H1 (cell line): Measurements from ENCODE around the gene TBC1D9B. TPM values are rescaled to one million over a fixed set of nuclear protein-coding genes. Genes with fewer than 3 reads are reported as not detected.

Experiments
- CTCF ChIA-PET: fragments of 300-600 bp; sonication (Branson Sonifier 250); formaldehyde crosslinking; loops from one replicate; lab custom pipeline; 2021; ENCODE audit not compliant: partially characterized antibody; lab: Charles Lee
- POLR2A ChIA-PET: fragments of 300-600 bp; sonication (Branson Sonifier 250); formaldehyde crosslinking; loops from one replicate; lab custom pipeline; 2021; ENCODE audit warnings: inconsistent platforms; ENCODE audit not compliant: partially characterized antibody; lab: Charles Lee
- DNase-seq, 2 experiments: peaks; one replicate each; pipeline versions ENCODE4 v3.0.0 to v3.0.0-alpha.2; 2010 to 2022; ENCODE audit warnings: low spot score in 2 of 2, low read depth in 1 of 2, mixed read lengths in 1 of 2
- FAIRE-seq: peaks from 2 replicates; lab custom pipeline; 2011; peaks lifted over from hg19 to GRCh38; lab: Jason Lieb, UNC
- H2AFZ ChIP-seq: 2 replicates; pipeline ENCODE4 v1.8.1; 2012; ENCODE audit warnings: low read length, inconsistent platforms
- H2AK5ac ChIP-seq: 2 replicates; pipeline ENCODE4 v1.6.1; 2013; ENCODE audit warnings: low read depth, low read length
- H2BK120ac ChIP-seq: replicated peaks from 2 replicates; pipeline ENCODE3; 2013; ENCODE audit warnings: low read depth, low read length, inconsistent platforms
- H2BK12ac ChIP-seq: 2 replicates; pipeline ENCODE4 v1.6.1; 2013; ENCODE audit warnings: low read depth, low read length
- H2BK15ac ChIP-seq: 2 replicates; pipeline ENCODE4 v1.6.1; 2013; ENCODE audit warnings: low read length
- H2BK20ac ChIP-seq: 2 replicates; pipeline ENCODE4 v1.6.1; 2013; ENCODE audit warnings: low read length
- H2BK5ac ChIP-seq: 2 replicates; pipeline ENCODE4 v1.6.1; 2013; ENCODE audit warnings: low read depth, low read length
- H3K14ac ChIP-seq: 2 replicates; pipeline ENCODE4 v1.6.1; 2013; ENCODE audit warnings: inconsistent platforms; ENCODE audit not compliant: insufficient read length
- H3K18ac ChIP-seq: 2 replicates; pipeline ENCODE4 v1.6.1; 2013; ENCODE audit warnings: low read length; ENCODE audit errors: extremely low read depth
- H3K23ac ChIP-seq: 2 replicates; pipeline ENCODE4 v1.6.1; 2013; ENCODE audit warnings: inconsistent platforms; ENCODE audit not compliant: insufficient read length
- H3K23me2 ChIP-seq: 2 replicates; pipeline ENCODE4 v1.6.1; 2013; ENCODE audit warnings: low read depth, low read length
- H3K27ac ChIP-seq: 2 replicates; pipeline ENCODE4 v1.6.1; 2011; ENCODE audit warnings: low read depth, low read length, inconsistent platforms
- H3K27me3 ChIP-seq, 4 experiments: replicated peaks in 1 of 4; 1 replicate in 1 of 4; 2 replicates in 3 of 4; pipeline versions ENCODE4 v1.6.1 to v1.8.1; 2011 to 2013; ENCODE audit warnings: low read length in 3 of 4, mild to moderate bottlenecking in 3 of 4, inconsistent platforms in 2 of 4, mixed read lengths in 2 of 4, moderate library complexity in 1 of 4; ENCODE audit not compliant: control insufficient read depth in 3 of 4, insufficient read depth in 3 of 4; ENCODE audit errors: extremely low read depth in 1 of 4
- H3K36me3 ChIP-seq, 4 experiments: 2 replicates each; pipeline versions ENCODE4 v1.6.1 to v1.8.1; 2011 to 2013; ENCODE audit warnings: mild to moderate bottlenecking in 4 of 4, low read length in 3 of 4, moderate library complexity in 2 of 4, control low read depth in 1 of 4, inconsistent platforms in 1 of 4; ENCODE audit not compliant: insufficient read depth in 4 of 4, control insufficient read depth in 2 of 4
- H3K4ac ChIP-seq: replicated peaks from 2 replicates; pipeline ENCODE3; 2013; ENCODE audit warnings: low read length, low read depth, mixed read lengths, inconsistent platforms; ENCODE audit not compliant: insufficient read length
- H3K4me1 ChIP-seq, 4 experiments: replicated peaks in 1 of 4; 1 replicate in 1 of 4; 2 replicates in 3 of 4; pipeline versions ENCODE4 v1.6.1 to v1.8.1; 2011 to 2013; ENCODE audit warnings: low read length in 3 of 4, inconsistent platforms in 2 of 4, mixed read lengths in 1 of 4; ENCODE audit not compliant: insufficient read depth in 4 of 4, control insufficient read depth in 3 of 4
- H3K4me2 ChIP-seq, 2 experiments: 2 replicates each; pipeline versions ENCODE4 v1.6.1 to v1.8.1; 2011 to 2013; ENCODE audit warnings: low read depth in 2 of 2, low read length in 2 of 2, control low read depth in 1 of 2, inconsistent platforms in 1 of 2, mild to moderate bottlenecking in 1 of 2; ENCODE audit not compliant: insufficient read depth in 1 of 2
- H3K4me3 ChIP-seq, 4 experiments: fragments of 200-600, 300-600 bp in 1 of 4; sonication (generic), shearing (Covaris generic), sonication (Bioruptor Twin) in 1 of 4; 2 replicates each; pipeline versions ENCODE4 v1.5.1 to v1.8.1; 2011 to 2016; ENCODE audit warnings: low read length in 4 of 4, low read depth in 3 of 4, control low read depth in 2 of 4, inconsistent platforms in 2 of 4, mild to moderate bottlenecking in 2 of 4, mixed read lengths in 1 of 4, moderate library complexity in 1 of 4; ENCODE audit not compliant: insufficient read depth in 2 of 4; ENCODE audit errors: extremely low read depth in 1 of 4
- H3K56ac ChIP-seq: replicated peaks from 2 replicates; pipeline ENCODE3; 2013; ENCODE audit warnings: low read depth, mild to moderate bottlenecking, mixed read lengths, low read length, inconsistent platforms; ENCODE audit not compliant: insufficient read length
- H3K79me1 ChIP-seq: 2 replicates; pipeline ENCODE4 v1.6.1; 2013; ENCODE audit warnings: low read depth, low read length, control low read depth
- H3K79me2 ChIP-seq, 2 experiments: 2 replicates each; pipeline versions ENCODE4 v1.6.1 to v1.8.1; 2012 to 2013; ENCODE audit warnings: low read length in 2 of 2, mild to moderate bottlenecking in 2 of 2, inconsistent platforms in 1 of 2; ENCODE audit not compliant: insufficient read depth in 2 of 2, control insufficient read depth in 1 of 2
- H3K9ac ChIP-seq, 4 experiments: replicated peaks in 1 of 4; 1 replicate in 1 of 4; 2 replicates in 3 of 4; pipeline versions ENCODE4 v1.6.1 to v1.8.1; 2011 to 2013; ENCODE audit warnings: low read depth in 3 of 4, low read length in 3 of 4, control low read depth in 2 of 4, mild to moderate bottlenecking in 2 of 4, moderate library complexity in 2 of 4, inconsistent platforms in 1 of 4; ENCODE audit errors: extremely low read depth in 1 of 4
- H3K9me3 ChIP-seq, 2 experiments: 2 replicates each; pipeline versions ENCODE4 v1.6.1 to v1.8.1; 2012 to 2013; ENCODE audit warnings: mild to moderate bottlenecking in 2 of 2, moderate library complexity in 2 of 2, control low read depth in 1 of 2, inconsistent platforms in 1 of 2, low read depth in 1 of 2, low read length in 1 of 2, mixed read lengths in 1 of 2; ENCODE audit not compliant: insufficient read depth in 2 of 2
- H4K20me1 ChIP-seq, 2 experiments: replicated peaks in 1 of 2; 2 replicates each; pipeline versions ENCODE3 to v1.8.1; 2011 to 2013; ENCODE audit warnings: inconsistent platforms in 2 of 2, low read length in 2 of 2, mild to moderate bottlenecking in 1 of 2; ENCODE audit not compliant: insufficient read depth in 2 of 2, control insufficient read depth in 1 of 2
- H4K5ac ChIP-seq: 2 replicates; pipeline ENCODE4 v1.6.1; 2013; ENCODE audit warnings: low read length, low read depth, mixed read lengths, inconsistent platforms; ENCODE audit not compliant: insufficient read length
- H4K8ac ChIP-seq: 2 replicates; pipeline ENCODE4 v1.8.0; 2013; ENCODE audit warnings: mild to moderate bottlenecking, moderate library complexity, low read length, inconsistent platforms; ENCODE audit not compliant: insufficient read depth; ENCODE audit errors: extremely low read depth
- H4K91ac ChIP-seq: replicated peaks from 2 replicates; pipeline ENCODE3; 2013; ENCODE audit warnings: low read length, mixed read lengths, inconsistent platforms; ENCODE audit not compliant: insufficient read length
- ATF3 ChIP-seq: IDR thresholded peaks from 2 replicates; pipeline ENCODE4 v1.6.1; 2011; ENCODE audit warnings: low read depth, mild to moderate bottlenecking, low read length; ENCODE audit not compliant: insufficient read depth
- CHD1 ChIP-seq: IDR thresholded peaks from 2 replicates; pipeline ENCODE4 v1.6.1; 2012; ENCODE audit warnings: low read depth, low read length, improper control_type of control experiment
- E2F6 ChIP-seq: IDR thresholded peaks from 2 replicates; pipeline ENCODE4 v1.6.1; 2012; ENCODE audit warnings: inconsistent platforms
- HDAC6 ChIP-seq: IDR thresholded peaks from one replicate; pipeline ENCODE4 v1.7.1; 2012; ENCODE audit warnings: low read depth, mild to moderate bottlenecking, inconsistent platforms, low read length, moderate library complexity
- JUN ChIP-seq: IDR thresholded peaks from 2 replicates; pipeline ENCODE4 v1.6.1; 2011; ENCODE audit warnings: low read depth, mild to moderate bottlenecking, improper control_type of control experiment, low read length
- PHF8 ChIP-seq: fragments of 200-600 bp; sonication (generic); conservative IDR thresholded peaks from 2 replicates; pipeline ENCODE4 v1.7.1; 2012; ENCODE audit warnings: low read depth, mild to moderate bottlenecking, inconsistent platforms, low read length, moderate library complexity
- RAD21 ChIP-seq, 2 experiments: IDR thresholded peaks in 1 of 2; conservative IDR thresholded peaks in 1 of 2; 2 replicates each; pipeline ENCODE4 v1.6.1; 2011; ENCODE audit warnings: low read depth in 2 of 2, low read length in 2 of 2, improper control_type of control experiment in 1 of 2, inconsistent platforms in 1 of 2, mild to moderate bottlenecking in 1 of 2, moderate library complexity in 1 of 2
- SIRT6 ChIP-seq: IDR thresholded peaks from one replicate; pipeline ENCODE4 v1.7.1; 2012; ENCODE audit warnings: low read length, inconsistent platforms
- SIX5 ChIP-seq: IDR thresholded peaks from 2 replicates; pipeline ENCODE4 v1.6.1; 2011; ENCODE audit warnings: mild to moderate bottlenecking, low read depth, low read length
- USF2 ChIP-seq: IDR thresholded peaks from 2 replicates; pipeline ENCODE4 v1.6.1; 2011; ENCODE audit warnings: low read length, improper control_type of control experiment
- WGBS, 2 experiments: shearing (Covaris generic) in 1 of 2; methylation state at CpG; one replicate each; pipeline versions ENCODE4 v1.1.6 to v1.1.7; 2013 to 2015; ENCODE audit warnings: low lambda C conversion rate in 2 of 2, mixed read lengths in 2 of 2, inconsistent platforms in 1 of 2, low coverage in 1 of 2, missing lambda C conversion rate in 1 of 2; ENCODE audit not compliant: insufficient replicate concordance in 2 of 2, insufficient coverage in 1 of 2, insufficient read length in 1 of 2; ENCODE audit errors: extremely low coverage in 1 of 2, missing lambda C conversion rate in 1 of 2; 5-methylcytosine and 5-hydroxymethylcytosine counted together
- polyA plus RNA-seq, 7 experiments: library from polyadenylated mRNA; depleted of rRNA in 3 of 7; stranded (reverse) in 5 of 7; unstranded in 2 of 7; fragments of >200 nt in 5 of 7; fragments of 200-250 nt in 2 of 7; gene quantifications; 1 replicate in 5 of 7; 2 replicates in 1 of 7; 4 replicates in 1 of 7; pipeline versions ENCODE4 v1.2.1 to v1.2.3, GENCODE V29; 2011 to 2013; ENCODE audit warnings: missing spikeins in 2 of 7, mixed read lengths in 2 of 7
- total RNA-seq: library from RNA; stranded (reverse); fragmentation: NEBNext Ultra II Directional; extraction: Animal tissue kit (Norgen Biotek cat#: 25700); gene quantifications from 2 replicates; pipeline ENCODE4 v1.2.1, GENCODE V29; 2021

TBC1D9B gene
- total and polyA plus RNA-seq, 2 of the 8 experiments (the other 6 are each of a cell fraction or from before 2014, with no cell fraction given), result 33.6 to 57.1 TPM

GRCh38 chr5:179880066-179880650, 27.5 kb downstream of the TBC1D9B start:
- no peak overlapping the region for H2AFZ ChIP-seq
- H3K23ac ChIP-seq, result no peak overlapping the region
- no peaks in the 10 kb centered on the region for H3K4me1 ChIP-seq
- H4K5ac ChIP-seq, result no peak overlapping the region
- no peak overlapping the region for H3K14ac ChIP-seq
- H3K18ac ChIP-seq, result no peak overlapping the region
- H4K91ac ChIP-seq, result no peak overlapping the region
- H4K20me1 ChIP-seq, result peaks cover 0 to 4% of the 10 kb centered on the region in 2 experiments
- no peak overlapping the region for H2AK5ac ChIP-seq
- FAIRE-seq (no peak), DNase-seq (no peak)
- H3K27me3 ChIP-seq, result no peaks in the 10 kb centered on the region
- POLR2A ChIA-PET, result interaction anchor here (0.6 to 2.0 kb wide), 6 partner anchors 9 to 177 kb away, joined by 3 to 11 read pairs (median 3); no protein-coding TSS in a partner anchor
- H2BK120ac ChIP-seq, result no peak overlapping the region
- no peak overlapping the region for H3K56ac ChIP-seq
- WGBS, 2 experiments, result 93% methylated on average over 11 of the region's 12 CpGs; no CpG with 5 or more reads in 1 of the 2 experiments
- H2BK5ac ChIP-seq, result no peak overlapping the region
- 0 out of 2 replicates have a peak, but pooled peaks cover 2% of the 10 kb centered on the region for H3K23me2 ChIP-seq
- peaks cover 8 to 16% of the 10 kb centered on the region in 2 experiments for H3K9me3 ChIP-seq
- no peaks in the 10 kb centered on the region for H3K79me1 ChIP-seq
- no peak overlapping the region for H3K4me2 ChIP-seq
- no peaks in the 10 kb centered on the region for H3K79me2 ChIP-seq
- no peak overlapping the region for H3K4ac ChIP-seq
- H4K8ac ChIP-seq, result peak overlapping the region; percentile 57; the same call in 1 of the 2 replicates
- no peak overlapping the region for H2BK12ac ChIP-seq
- H3K4me3 ChIP-seq, result no peak overlapping the region
- no peak overlapping the region for H2BK20ac ChIP-seq
- CTCF ChIA-PET, result interaction anchor here (0.7 to 8.0 kb wide), 8 partner anchors 8 to 203 kb away, joined by 3 to 67 read pairs (median 6); no protein-coding TSS in a partner anchor
- H3K27ac ChIP-seq, result no peak overlapping the region
- H3K9ac ChIP-seq, result no peak overlapping the region
- peaks cover 3 to 35% (median 17%) of the 10 kb centered on the region in 4 experiments; a peak in 7 of 8 replicates for H3K36me3 ChIP-seq
- no peak overlapping the region for H2BK15ac ChIP-seq
- TF ChIP-seq SIX5 (no peak), USF2 (no peak), RAD21 (IDR thresholded peaks at IDR 0.05 in 1 of 2, conservative IDR thresholded peaks at IDR 0.05 in 1 of 2; ENCODE audit: low read depth in 2 of 2, low read length in 2 of 2) (no peak), PHF8 (no peak), HDAC6 (no peak), E2F6 (no peak), JUN (no peak), SIRT6 (no peak), ATF3 (no peak), CHD1 (no peak)
